NCI-H187 (cell line): ENCODE results near the gene TANC1.

ENCODE experiments used
- DNase-seq, 2 experiments: peaks; one replicate each; lab custom pipeline; 2025; lab: John Stamatoyannopoulos, UW

The TANC1 gene

GRCh38 chr2:159160954-159161353 is 192.5 kb downstream of the TANC1 start:
- no peak for DNase-seq

GRCh38 chr2:159163930-159164329 is 195.5 kb downstream of the TANC1 start:
- no peak for DNase-seq

GRCh38 chr2:159164457-159164911 is 196.0 kb downstream of the TANC1 start:
- no peak for DNase-seq

GRCh38 chr2:159165048-159165447 is 196.6 kb downstream of the TANC1 start:
- DNase-seq = no peak

- DNase-seq = no peak
Observed at GRCh38 chr2:159168707-159169106, 200.3 kb downstream of the TANC1 start.

GRCh38 chr2:159169187-159169586 is 200.7 kb downstream of the TANC1 start:
- no peak for DNase-seq

- DNase-seq = no peak
Observed at GRCh38 chr2:159172403-159172802, 204.0 kb downstream of the TANC1 start.

- no peak for DNase-seq
Observed at GRCh38 chr2:159174759-159175158, 206.3 kb downstream of the TANC1 start.

- DNase-seq = no peak
Observed at GRCh38 chr2:159175182-159175581, 206.7 kb downstream of the TANC1 start.

GRCh38 chr2:159175927-159176326 is 207.5 kb downstream of the TANC1 start:
- no peak for DNase-seq

- DNase-seq = no peak
Observed at GRCh38 chr2:159176555-159176954, 208.1 kb downstream of the TANC1 start.

GRCh38 chr2:159177357-159177756 is 208.9 kb downstream of the TANC1 start:
- no peak for DNase-seq

- no peak for DNase-seq
Observed at GRCh38 chr2:159177957-159178356, 209.5 kb downstream of the TANC1 start.

- DNase-seq = no peak
Observed at GRCh38 chr2:159179096-159179495, 210.7 kb downstream of the TANC1 start.

GRCh38 chr2:159179696-159180095 is 211.3 kb downstream of the TANC1 start:
- DNase-seq = no peak

GRCh38 chr2:159183346-159183745 is 214.9 kb downstream of the TANC1 start:
- DNase-seq = no peak

- no peak for DNase-seq
Observed at GRCh38 chr2:159185401-159186130, 217.1 kb downstream of the TANC1 start.

GRCh38 chr2:159186462-159186861 is 218.0 kb downstream of the TANC1 start:
- no peak for DNase-seq

GRCh38 chr2:159187106-159187505 is 218.7 kb downstream of the TANC1 start:
- DNase-seq = no peak

- no peak for DNase-seq
Observed at GRCh38 chr2:159188449-159188848, 220.0 kb downstream of the TANC1 start.

- DNase-seq = no peak
Observed at GRCh38 chr2:159192371-159192918, 224.0 kb downstream of the TANC1 start.

GRCh38 chr2:159193791-159194190 is 225.4 kb downstream of the TANC1 start:
- DNase-seq = no peak

- no peak for DNase-seq
Observed at GRCh38 chr2:159194241-159194640, 225.8 kb downstream of the TANC1 start.

GRCh38 chr2:159195697-159196096 is 227.3 kb downstream of the TANC1 start:
- no peak for DNase-seq
